Non-pigmented ciliary epithelial cell (primary cell): ENCODE measurements around the gene DRICH1.
"Not testable (repeated sequence)": the region's sequence is repeated elsewhere in the genome, so short reads cannot be mapped to it uniquely, and the experiment has no call there.

Source experiments
- DNase-seq: peaks from one replicate; pipeline ENCODE4 v3.0.0-alpha.2; 2010; ENCODE audit warnings: low read depth

The DRICH1 gene, protein sequence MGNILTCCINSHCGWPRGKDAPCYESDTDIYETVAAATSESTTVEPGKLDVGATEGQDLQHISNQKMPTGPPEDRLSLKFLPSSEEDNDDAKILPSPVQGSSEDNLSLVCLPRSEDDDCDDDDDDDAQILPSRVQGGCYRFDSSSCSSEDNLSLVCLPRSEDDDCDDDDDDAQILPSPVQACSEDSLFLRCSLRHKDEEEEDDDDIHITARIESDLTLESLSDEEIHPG

DNA sequence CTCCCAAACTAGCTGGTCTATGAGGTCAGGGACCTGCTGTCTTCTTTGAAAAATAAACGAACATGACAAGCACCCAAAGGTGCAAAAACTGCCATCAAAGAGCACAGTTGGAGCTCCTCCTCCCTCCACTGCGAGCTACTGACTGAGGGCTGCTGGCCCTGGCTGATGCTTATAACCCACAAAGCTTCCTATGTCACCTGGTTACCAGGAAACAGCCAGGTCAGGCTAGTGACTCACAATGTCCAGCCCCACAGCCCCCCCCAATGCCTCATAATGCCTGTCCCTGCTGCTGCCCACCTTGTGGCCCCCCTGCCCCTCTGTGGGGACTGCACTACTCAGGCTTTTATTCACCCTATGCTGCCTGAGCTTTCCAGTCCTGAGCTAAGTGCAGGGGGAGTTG, at the start of gene DRICH1:
DRICH1 (minus strand) TSS at position 144 of the 400 bp plus-strand sequence. CDS start 298 bp downstream, outside the sequence.
- no peak for DNase-seq

DNA sequence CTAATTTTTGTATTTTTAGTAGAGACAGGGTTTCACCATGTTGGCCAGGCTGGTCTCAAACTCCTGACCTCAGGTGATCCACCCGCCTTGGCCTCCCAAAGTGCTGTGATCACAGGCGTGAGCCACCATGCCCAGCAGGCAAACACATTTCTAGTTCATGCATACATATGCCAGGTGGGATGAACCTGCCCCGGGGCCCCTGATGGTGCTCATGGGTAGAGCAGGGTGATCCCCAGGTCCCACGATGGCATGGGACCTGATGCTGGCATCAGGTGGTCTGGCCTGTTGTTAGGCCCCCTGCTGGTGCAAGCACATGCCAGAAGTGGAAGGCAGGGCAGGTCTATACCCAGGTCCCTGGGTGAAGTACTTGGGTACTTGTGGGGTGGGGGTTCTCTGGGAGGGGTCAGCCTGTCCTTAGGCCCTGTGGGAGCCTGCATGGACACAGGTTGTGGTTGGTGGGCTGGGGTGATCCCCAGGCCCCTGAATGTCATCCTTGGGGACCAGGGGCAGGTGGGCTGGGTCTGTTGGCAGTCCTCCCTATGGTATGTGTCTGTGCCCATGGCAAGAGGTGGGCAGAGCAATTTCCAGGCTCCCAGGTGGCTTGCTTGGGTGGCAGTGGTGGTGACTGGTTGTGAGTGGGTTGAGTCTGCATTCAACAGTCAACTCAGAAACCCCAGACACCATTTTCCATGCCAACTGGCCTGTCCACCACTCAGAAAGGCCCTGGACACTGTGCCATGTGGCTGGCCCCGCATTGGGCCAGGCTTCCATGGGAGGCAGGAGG, 49.1 kb upstream of the DRICH1 start:
- no peak for DNase-seq

DNA sequence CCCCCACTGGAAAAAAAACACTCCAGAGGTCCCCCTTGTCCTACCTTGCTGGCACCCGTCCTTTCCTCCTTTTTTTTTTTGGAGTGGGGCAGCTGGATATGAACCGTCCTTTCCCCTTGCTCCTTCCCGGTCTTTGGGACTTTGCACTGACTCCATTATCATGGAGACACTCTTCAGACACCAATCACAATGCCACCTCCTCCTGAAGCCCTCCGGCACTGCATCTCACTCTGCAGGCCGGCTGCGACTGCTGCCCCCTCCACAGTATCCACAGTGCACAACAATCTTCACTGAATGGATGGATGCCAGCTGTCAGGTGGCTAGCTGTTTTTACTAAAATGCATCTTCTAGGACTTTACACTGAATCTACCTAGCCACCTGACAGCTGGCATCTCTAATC, 46.0 kb upstream of the DRICH1 start:
- no peak for DNase-seq

DNA sequence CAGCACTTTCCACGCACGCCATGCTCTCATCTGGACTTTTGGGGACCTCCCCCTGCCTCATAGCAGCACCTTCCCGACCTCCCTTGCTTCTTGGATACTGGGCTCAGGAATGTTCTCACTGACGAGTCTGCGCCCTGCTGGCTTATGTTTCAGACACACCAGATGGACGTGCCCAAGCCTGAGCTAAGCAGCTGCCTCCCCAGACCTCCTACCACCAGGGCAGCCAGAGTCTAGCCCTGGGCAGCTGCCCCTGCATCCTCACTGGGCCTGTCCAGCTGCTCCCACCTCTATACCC, 45.5 kb upstream of the DRICH1 start:
- DNase-seq, result no peak

DNA sequence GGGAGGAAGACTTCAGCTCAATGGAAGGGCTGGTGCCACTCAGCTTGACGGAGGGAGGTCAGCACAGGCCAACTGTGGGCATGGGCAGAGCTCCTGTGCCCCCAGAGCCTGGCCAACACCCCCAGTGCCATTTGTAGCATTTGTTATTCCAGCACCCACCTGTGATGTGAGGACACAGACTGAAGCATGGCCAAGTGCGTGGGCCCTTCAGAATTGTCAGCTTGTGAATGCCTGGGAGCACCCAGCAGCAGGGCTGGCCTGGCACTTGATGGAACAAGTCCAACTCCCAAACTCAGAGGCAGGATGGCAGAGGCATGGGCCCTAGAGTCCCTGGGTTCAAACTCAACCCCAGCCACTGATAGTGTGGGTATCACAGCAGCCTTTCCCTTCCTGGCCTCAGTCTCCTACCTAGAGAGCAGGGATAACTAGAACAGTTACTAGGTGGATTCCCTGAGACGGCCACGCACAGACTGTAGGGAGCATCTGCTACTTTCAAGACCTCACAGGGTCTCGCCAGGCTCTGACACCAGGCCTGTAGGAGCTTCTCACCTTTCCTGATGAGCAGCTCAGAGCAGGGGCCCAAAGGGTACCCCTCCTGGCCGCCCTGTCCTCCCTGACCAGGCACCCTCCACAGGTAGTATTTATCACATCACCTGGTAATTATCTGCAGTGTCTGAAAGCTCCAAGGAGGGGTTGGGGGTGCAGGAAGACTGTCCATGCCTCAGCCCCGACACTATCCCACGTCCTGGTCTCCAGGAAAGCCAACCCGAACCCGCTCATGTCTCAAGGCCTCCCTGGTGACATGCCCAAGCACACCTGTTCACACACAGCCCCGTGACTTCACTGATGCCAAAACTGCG, 45.0 kb upstream of the DRICH1 start:
- not testable (repeated sequence) for DNase-seq

DNA sequence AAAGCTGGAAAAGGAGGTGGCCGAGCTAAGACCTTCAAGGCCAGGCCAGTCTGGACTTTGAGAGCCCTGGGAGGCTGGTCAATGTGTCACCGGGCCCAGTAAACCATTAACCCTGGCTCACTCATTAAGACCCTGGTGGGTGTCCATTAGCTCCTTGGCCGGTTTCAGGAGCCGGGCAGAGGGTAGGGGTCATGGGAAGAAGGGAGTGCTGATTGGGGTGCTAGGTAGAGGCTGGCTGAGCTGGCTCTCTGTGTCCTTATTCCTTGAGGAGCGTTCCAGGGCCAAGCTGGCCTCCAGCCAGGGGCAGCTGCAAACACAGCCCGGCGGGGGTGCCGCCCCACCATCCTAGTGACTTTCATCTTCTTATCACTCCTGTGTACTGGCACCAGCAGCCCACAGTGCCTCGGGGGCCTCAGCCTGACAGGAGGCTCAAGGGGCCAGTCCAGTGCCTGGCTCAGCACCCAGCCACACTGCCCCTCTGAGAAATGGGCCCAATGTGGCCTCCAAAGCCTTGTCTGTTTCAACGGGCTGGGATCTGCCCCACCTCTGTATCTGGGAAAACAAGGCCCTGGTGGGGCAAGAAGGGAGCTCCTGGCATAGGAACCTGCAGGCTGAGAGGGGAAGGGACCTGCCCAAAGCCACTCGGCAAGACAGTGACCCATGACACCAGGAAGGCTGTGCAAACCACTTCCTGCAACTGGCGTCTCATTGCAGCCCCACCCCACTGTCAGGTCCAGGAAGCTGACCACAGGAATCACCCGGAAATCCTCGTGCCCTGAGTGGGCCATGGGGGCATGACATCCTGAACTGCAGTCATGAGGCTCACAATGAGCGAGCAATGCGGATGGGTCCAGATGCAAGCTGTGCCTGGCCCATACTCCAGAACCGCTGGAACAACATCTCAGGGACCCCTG, 43.6 kb upstream of the DRICH1 start:
- DNase-seq, result no peak

DNA sequence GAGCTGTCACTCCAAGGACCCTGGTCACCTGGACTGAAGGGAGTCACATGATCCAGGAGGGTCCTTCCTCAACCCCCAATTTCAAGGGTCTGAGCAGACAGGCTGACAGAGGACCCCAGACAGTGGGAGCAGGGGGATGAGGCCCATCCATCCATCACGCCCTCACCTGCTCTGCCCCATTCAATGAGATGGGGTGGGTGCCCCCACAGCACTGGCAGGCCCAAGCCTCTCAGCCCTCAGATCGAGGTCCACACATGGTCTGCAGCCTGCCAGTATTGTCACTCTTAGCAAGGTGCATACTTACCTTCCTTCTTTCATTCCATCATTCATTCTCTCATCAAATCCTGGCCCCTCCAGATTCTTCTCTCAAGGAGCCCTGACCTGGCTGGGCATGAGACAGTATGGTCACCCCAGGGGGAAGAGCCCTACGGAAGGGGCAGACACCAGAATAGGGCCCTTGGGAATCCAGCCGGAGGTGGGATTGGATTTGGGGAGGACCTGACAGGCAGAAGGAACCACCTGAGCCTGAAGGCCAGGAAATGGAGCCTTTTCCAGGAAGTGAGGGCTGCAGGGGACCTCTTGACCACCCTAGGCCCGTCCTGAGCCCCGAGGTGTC, 42.9 kb upstream of the DRICH1 start:
- DNase-seq, result not testable (repeated sequence)

DNA sequence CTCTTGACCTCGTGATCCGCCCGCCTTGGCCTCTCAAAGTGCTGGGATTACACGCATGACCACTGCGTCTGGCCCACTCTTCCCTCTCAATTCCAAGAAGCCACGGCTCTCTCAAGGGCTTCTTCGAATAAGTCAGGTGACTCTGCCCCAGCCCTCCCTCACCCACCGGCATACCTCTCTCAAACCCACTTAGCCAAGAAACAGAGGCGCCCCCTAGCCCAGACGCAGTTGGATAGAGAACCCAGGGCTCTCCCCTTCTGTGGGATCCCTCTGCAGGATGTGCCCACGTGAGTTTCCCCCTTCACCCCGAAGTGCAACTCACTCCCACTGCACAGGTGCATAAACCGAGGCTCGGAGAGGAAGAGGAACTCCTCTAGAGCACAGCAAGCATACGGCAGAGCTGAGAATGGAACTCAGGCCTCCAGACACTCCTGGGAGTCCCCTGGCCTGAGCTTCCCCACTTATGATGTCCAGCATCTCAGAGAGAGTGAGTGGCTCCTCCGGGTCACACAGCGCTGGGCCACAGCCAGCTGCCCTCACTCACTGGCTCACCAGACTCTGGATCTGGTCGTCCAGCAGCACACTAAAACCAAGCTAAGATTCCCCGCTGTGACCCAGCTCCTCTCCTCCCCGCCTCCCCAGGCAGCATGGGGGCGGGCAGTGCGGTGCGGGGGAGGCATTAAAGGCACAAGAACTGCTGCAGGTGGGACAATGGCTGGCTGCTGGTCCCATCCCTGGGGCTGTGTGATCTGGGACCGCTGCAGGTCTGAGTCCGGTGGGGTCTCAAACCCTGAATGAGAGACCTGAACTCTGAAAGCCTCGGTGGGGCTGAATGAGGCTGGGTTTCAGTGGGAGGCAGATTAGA, 41.9 kb upstream of the DRICH1 start:
- no peak for DNase-seq

DNA sequence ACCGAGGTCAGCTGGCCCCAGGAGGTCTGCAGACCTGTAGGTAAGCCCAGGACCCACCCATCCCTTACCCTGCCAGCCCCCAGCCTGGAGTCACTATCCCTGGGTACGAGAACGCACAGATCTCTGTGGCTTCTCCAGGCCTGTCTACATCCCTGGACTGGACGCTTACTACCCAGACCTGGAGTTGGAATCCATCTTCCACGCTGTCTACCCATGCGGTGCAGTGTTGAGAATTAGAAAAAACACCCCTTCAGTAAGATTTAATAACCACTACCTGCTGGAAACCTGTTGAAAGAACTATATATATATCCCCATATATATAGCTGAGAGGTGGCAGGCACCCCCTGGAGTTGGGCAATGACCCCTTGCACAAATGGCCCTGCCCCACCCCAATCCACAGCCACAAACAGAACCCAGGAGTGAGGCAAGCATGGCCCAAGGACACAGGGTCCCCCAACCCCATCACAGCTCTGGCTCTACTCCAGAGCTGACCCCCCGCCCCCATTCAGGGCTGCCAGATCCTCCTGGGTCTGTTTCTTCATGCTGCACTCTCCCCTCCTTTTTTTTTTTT, 41.0 kb upstream of the DRICH1 start:
- DNase-seq, result no peak

DNA sequence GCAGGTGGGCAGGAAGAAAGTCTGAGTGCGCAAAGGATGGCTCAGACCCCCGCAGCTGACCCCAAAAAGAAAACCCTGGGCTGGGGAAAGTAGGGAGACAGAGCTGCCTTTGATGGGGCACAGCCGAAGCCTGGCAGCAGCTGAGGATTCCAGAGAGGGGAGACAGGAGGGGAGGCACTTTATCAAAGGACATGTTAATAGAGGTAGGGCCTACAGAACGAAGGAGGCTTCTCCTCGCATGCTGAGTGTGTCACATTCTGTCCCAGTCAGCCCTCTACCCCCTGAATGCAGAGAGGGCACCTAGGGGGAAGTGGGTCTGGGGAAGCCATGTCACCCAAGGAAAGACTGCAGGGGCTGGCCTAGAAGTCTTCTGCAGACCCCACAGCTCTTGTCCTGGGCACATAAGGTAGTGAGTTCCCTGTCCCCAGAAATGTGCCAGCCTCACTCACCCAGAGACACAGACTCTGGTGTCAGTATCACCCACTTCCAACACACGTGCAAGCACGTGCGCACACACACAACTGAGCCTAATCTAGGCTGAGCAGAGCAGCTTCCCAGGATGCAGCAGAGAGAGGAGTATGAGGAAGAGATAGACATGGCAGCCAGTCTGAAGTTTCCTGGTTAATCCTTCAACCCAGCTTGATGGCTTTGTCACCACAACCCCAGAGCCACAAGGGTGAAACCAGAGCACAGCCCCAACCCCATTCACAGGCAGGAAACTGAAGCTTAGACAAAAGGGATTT, 40.4 kb upstream of the DRICH1 start:
- not testable (repeated sequence) for DNase-seq

DNA sequence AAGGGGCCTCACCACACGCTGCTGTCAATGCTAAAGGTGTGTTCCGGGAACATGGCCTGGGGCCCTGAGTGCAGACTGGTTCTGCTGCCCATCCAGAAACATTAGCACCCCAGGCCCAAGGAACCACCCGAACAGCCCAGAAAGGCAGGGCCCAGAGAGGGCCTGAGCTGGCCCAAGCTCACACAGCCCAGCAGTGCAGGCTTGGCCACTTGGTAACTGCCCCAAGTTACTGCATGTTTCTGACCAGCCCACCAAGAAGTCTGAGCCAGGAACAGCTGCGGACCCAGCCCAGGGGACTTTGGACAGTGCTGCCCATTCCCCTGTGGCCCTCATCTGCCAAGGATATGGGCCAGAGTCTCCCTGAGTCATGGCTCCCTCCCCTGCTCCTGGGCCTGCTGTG, 39.3 kb upstream of the DRICH1 start:
- not testable (repeated sequence) for DNase-seq

DNA sequence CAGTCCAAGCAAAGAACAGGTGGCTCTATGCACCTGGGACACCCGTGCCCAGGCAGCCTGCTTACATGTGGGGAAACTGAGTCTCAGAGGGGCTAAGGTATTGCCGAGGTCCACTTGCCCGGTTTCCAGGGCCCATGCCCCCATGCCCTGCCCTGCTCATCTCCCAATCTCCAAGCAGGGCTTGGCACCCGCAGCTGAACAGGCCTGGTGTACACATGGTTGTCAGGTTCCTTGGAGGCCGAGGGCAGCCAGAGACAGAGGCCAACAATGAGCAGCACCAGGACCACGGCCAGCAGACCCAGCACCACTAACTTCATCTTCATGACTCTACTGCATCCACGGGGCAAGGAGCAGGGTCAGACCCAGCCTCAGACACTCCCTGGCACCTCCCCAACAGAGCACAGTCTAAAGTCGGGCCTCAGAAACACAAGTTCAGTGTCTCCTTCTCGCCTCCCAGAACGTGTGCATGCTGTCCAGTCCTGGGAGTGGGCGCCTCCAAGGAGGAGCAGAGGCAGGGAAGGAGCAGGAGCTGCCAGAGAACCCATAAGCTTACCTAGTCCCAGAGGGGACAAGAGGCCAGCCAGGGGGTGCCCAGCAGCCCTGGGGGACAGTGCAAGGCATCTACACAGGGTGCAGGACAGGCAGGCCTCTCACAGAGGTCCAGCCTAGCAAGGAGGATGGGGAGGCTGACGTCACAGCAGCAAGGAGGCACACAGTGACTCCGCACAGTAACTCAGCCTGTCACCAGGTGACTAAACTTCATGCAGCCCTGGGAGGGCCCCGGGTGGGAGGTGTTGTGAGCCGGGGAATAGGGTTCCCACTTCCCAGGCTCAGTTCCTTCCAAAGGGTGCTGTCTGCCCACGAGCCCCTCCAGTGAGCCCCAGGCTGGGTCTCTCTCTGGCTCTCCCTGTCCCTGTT, 38.5 kb upstream of the DRICH1 start:
- no peak for DNase-seq

DNA sequence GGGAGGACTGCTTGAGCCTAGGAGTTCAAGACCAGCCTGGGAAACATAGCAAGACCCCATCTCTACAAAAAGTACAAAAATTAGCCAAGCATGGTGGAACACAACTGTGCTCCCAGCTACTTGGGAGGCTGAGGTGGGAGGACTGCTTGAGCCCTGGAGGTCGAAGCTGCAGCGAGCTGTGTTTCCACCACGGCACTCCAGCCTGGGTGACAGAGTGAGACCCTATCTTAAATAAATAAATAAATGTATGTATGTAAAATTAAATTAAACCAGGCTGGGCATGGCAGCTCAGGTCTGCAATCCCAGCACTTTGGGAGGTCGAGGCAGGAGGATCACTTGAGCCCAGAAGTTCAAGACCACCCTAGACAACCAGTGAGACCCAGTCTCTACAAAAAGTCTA, 28.3 kb upstream of the DRICH1 start:
- not testable (repeated sequence) for DNase-seq

DNA sequence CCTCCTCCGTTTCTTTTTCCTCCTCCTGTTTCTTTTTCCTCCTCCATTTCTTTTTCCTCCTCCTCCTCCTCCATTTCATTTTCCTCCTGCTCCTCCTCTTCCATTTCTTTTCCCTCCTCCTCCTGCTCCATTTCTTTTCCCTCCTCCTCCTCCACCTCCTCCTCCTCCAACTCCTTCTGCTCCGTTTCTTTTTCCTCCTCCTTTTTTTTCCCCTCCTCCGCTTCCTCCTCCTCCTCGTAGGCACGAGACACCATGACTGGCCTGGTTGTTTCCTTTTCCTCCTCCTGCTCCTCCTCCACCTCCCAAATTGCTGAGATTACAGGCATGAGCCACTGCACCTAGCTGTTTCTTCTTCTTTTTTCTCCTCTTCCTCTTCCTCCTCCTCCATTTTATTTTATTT, 25.6 kb upstream of the DRICH1 start:
- no peak for DNase-seq

DNA sequence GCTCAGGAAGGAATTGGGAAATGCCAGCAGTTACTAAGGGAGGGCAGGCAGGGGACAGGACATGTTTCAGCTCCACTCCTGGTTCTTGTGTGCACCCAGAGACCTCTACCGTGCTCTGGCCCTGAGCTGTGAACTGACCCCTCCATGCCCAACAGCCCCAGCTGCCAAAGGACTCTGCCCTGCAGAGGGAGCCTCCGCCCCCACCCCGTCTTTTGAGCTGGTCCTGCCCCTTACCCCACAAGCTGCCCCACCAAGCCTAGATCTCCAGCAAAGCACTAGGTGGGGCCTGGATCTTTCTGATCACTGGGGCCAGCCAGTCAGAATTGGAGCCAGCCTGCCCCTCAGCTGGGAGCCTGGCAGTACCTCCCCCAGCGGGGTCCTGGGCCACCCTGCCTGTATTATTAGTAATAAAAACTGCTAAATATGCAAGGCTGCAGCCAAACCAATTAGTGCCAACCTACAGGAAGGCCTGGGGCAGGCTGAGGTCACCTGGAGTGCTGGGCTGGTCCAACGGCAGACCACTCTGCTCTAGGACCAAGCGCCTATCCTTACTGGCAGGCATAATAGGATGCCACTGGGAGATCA, 23.9 kb upstream of the DRICH1 start:
- DNase-seq, result no peak

DNA sequence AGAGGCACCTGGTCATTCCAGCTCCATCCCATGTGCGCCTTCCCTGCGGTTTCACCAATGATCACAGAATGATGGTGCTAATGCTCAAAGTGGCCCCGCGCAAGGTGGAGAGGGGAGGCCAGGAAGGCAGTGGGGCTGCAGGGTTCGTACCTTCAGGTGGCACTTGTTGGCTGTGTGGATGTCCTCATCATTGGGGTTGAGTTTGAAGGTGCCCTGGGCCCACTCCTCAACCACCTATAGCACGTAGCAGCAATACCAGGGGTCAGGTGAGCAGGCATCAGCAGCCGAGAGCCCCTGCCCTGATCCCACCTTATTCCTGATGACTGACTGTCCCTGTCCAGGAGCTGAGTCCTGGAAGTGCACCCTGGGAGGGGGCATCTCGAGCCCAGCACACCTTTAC, 20.6 kb upstream of the DRICH1 start:
- no peak for DNase-seq

DNA sequence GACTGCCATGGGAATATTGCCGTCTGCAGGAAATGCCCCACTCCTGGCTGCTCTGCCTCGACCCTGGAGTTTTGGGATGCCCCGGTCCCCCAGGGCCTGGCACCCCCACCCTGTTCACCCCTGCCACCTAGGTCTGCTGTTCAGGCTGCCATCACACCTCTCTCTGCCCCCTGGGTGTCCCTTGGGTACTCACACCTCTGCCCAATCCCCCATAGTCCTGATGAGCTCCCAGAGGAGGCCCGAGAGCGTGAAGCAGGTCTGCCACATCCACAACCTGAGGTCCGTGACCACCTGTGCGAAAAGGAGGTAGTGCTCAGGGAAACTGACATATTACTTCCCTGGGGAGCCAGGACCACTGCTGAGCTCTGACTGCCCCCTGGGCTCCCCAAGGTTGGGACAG, 20.2 kb upstream of the DRICH1 start:
- DNase-seq, result no peak

DNA sequence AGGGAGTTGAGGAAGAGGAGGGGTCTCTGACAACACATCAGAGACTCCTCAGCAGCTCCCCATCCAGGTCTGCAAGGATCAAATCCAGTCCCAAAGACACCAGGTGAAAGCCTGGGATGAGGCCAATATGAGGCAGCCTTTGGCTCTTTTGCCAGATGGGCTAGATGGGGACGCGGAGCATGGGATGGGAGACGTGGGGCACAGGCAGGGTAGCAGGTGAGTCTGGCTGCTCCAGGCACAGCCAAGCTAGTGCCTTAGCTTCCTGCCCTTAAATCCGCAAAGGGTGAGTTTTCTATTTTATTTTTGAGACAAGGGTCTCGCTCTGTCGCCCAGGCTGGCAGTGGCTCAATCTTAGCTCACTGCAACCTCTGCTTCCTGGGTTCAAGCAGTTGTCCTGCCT, 19.6 kb upstream of the DRICH1 start:
- DNase-seq, result no peak
